Measurements from ENCODE around the gene GRB14.

GRB14 gene

DNA sequence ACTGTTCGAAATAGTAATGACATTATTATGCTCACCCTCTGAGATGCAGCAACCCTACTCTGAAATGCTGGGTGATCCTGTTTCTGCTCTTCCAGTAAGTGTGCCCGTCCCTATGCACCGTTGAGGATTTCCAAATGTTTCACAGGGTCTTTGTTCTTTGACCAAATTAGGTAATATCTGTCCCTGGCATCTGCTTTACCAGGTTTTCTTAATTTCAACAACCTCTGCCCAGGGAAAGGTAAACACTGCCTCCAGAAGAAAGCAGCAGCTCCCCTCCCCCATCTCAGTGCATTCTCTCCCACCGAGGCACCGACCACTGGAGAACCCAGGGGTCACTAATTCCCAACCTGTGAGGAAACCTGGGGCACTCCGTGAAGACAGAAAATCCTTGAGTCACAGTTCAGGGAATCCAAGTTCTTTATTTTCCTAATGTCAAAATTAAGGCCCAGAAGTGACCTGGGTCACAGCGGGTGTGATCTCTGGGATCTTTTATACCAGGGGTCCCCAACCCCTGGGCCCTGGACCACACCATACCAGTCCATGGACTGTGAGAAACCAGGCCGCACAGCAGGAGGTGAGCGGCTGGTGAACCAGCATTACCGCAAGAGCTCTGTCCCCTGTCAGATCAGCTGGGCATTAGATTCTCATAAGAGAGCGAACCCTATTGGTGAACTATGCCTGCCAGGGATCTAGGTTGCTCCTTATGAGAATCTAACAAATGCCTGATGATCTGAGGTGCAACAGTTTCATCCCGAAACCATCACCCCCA is 1.2 kb upstream of the GRB14 start:
- Histone ChIP-seq H3K27me3 (replicated peaks; ENCODE audit: control insufficient read depth, insufficient read depth, low read length) (no peaks in the 10 kb centered on the region; the same call in 1 of the 2 replicates), H3K36me3 (ENCODE audit: control insufficient read depth, insufficient read depth, low read length) (no peaks in the 10 kb centered on the region), H3K4me3 (replicated peaks; ENCODE audit: low read depth, low read length) (no peak overlapping the region)
- DNase-seq (ENCODE audit: extremely low read depth, insufficient read length), result no peak
- TF ChIP-seq, protein P1, sequence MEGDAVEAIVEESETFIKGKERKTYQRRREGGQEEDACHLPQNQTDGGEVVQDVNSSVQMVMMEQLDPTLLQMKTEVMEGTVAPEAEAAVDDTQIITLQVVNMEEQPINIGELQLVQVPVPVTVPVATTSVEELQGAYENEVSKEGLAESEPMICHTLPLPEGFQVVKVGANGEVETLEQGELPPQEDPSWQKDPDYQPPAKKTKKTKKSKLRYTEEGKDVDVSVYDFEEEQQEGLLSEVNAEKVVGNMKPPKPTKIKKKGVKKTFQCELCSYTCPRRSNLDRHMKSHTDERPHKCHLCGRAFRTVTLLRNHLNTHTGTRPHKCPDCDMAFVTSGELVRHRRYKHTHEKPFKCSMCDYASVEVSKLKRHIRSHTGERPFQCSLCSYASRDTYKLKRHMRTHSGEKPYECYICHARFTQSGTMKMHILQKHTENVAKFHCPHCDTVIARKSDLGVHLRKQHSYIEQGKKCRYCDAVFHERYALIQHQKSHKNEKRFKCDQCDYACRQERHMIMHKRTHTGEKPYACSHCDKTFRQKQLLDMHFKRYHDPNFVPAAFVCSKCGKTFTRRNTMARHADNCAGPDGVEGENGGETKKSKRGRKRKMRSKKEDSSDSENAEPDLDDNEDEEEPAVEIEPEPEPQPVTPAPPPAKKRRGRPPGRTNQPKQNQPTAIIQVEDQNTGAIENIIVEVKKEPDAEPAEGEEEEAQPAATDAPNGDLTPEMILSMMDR (IDR thresholded peaks at IDR 0.05; ENCODE audit: insufficient read depth, low read length, poor library complexity, severe bottlenecking), result no peak

- TF ChIP-seq, protein P1 (IDR thresholded peaks at IDR 0.05; ENCODE audit: insufficient read depth, low read length, poor library complexity, severe bottlenecking), result no peak
- Histone ChIP-seq H3K27me3 (replicated peaks; ENCODE audit: control insufficient read depth, insufficient read depth, low read length) (no peaks in the 10 kb centered on the region; the same call in 1 of the 2 replicates), H3K36me3 (ENCODE audit: control insufficient read depth, insufficient read depth, low read length) (no peaks in the 10 kb centered on the region), H3K4me3 (replicated peaks; ENCODE audit: low read depth, low read length) (no peak overlapping the region)
- no peak for DNase-seq (ENCODE audit: extremely low read depth, insufficient read length)
Measured at GRCh38 chr2:164621764-164622105, 453 bp upstream of the GRB14 start.

DNA sequence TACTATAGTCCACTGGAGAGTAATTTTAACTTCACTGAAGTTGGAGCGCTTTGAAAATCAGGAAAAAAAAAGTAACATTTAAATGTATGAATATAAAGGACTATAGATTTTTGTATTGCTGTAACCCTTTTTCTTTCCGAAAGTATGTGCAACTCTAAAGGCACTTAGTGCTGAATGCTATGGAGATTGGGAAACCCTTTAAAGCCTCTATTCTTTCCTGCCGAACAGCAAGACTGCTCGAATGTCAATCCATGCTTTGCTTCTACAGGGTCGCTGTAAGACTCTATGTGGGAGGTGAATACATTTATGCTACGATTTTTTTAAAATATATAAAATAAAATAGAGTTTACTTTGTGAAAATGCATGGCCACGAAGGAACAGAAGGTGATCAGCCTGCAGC is 825 bp downstream of the GRB14 start:
- TF ChIP-seq, protein P1 (IDR thresholded peaks at IDR 0.05; ENCODE audit: insufficient read depth, low read length, poor library complexity, severe bottlenecking), result no peak
- DNase-seq (ENCODE audit: extremely low read depth, insufficient read length), result no peak
- Histone ChIP-seq H3K36me3 (ENCODE audit: control insufficient read depth, insufficient read depth, low read length) (no peaks in the 10 kb centered on the region), H3K27me3 (replicated peaks; ENCODE audit: control insufficient read depth, insufficient read depth, low read length) (no peaks in the 10 kb centered on the region; the same call in 1 of the 2 replicates), H3K4me3 (replicated peaks; ENCODE audit: low read depth, low read length) (no peak overlapping the region)

GRCh38 chr2:164617466-164617865 is 3.8 kb downstream of the GRB14 start:
- TF ChIP-seq, protein P1 (IDR thresholded peaks at IDR 0.05; ENCODE audit: insufficient read depth, low read length, poor library complexity, severe bottlenecking), result no peak

GRCh38 chr2:164613321-164613982 is 7.8 kb downstream of the GRB14 start:
- no peak for DNase-seq (ENCODE audit: extremely low read depth, insufficient read length)
- Histone ChIP-seq H3K4me3 (replicated peaks; ENCODE audit: low read depth, low read length) (no peak overlapping the region), H3K27me3 (replicated peaks; ENCODE audit: control insufficient read depth, insufficient read depth, low read length) (no peaks in the 10 kb centered on the region), H3K36me3 (ENCODE audit: control insufficient read depth, insufficient read depth, low read length) (no peaks in the 10 kb centered on the region)
- TF ChIP-seq, protein P1 (IDR thresholded peaks at IDR 0.05; ENCODE audit: insufficient read depth, low read length, poor library complexity, severe bottlenecking), result no peak

More at GRCh38 chr2:164617466-164617865, 3.8 kb downstream of the GRB14 start:
- no peak for DNase-seq (ENCODE audit: extremely low read depth, insufficient read length)
- Histone ChIP-seq H3K4me3 (replicated peaks; ENCODE audit: low read depth, low read length) (no peak overlapping the region), H3K27me3 (replicated peaks; ENCODE audit: control insufficient read depth, insufficient read depth, low read length) (no peaks in the 10 kb centered on the region; the same call in 1 of the 2 replicates), H3K36me3 (ENCODE audit: control insufficient read depth, insufficient read depth, low read length) (no peaks in the 10 kb centered on the region)

Measured in GM06990 (cell line).